Transverse colon (tissue), 4 donors: ENCODE measurements around the gene EP400. TPM values are rescaled to one million over a fixed set of nuclear protein-coding genes. Genes with fewer than 3 reads are reported as not detected.

Experiments used
- DNase-seq: peaks from one replicate; pipeline ENCODE4 v3.0.0-alpha.2; 2019
- H3K27ac ChIP-seq, 4 donors: fragments of 200-600 bp; sonication (generic); 2 replicates each; pipeline ENCODE4 v1.5.1; 2016 to 2018; ENCODE audit warnings: inconsistent platforms in 4 of 4
- H3K27me3 ChIP-seq: fragments of 200-600 bp; sonication (generic); 2 replicates; pipeline ENCODE4 v1.5.1; 2017; ENCODE audit warnings: inconsistent platforms
- H3K36me3 ChIP-seq, 4 donors: fragments of 200-600 bp; sonication (generic); 2 replicates each; pipeline ENCODE4 v1.5.1; 2017 to 2019; ENCODE audit warnings: inconsistent platforms in 4 of 4
- H3K4me1 ChIP-seq, 4 donors: fragments of 200-600 bp; sonication (generic); 2 replicates each; pipeline ENCODE4 v1.5.1; 2017 to 2020; ENCODE audit warnings: inconsistent platforms in 4 of 4
- H3K4me3 ChIP-seq, 4 donors: fragments of 200-600 bp; sonication (generic); 1 replicate in 1 of 4; 2 replicates in 3 of 4; pipeline versions ENCODE4 v1.5.1 to v1.6.1; 2017 to 2019; ENCODE audit warnings: inconsistent platforms in 4 of 4
- H3K9me3 ChIP-seq, 2 donors: fragments of 200-600 bp; sonication (generic); 2 replicates each; pipeline ENCODE4 v1.5.1; 2017 to 2019; ENCODE audit warnings: inconsistent platforms in 2 of 2
- EP300 ChIP-seq: sonication (generic); formaldehyde crosslinking; IDR thresholded peaks from one replicate; pipeline ENCODE4 v1.6.1; 2017; ENCODE audit warnings: antibody characterized with exemption, low read depth
- POLR2A ChIP-seq: fragments of 450-650 bp; IDR thresholded peaks from one replicate; pipeline ENCODE4 v1.6.1; 2016; ENCODE audit warnings: antibody characterized with exemption, mild to moderate bottlenecking, moderate library complexity
- POLR2AphosphoS5 ChIP-seq, 3 donors: sonication (generic); formaldehyde crosslinking; IDR thresholded peaks; one replicate each; pipeline ENCODE4 v1.6.1; 2016; ENCODE audit warnings: antibody characterized with exemption in 3 of 3
- WGBS, 2 donors: methylation state at CpG; one replicate each; pipeline ENCODE4 v1.1.5; 2018; ENCODE audit warnings: low coverage in 1 of 2; 5-methylcytosine and 5-hydroxymethylcytosine counted together
- in situ Hi-C, 4 donors: fragments of 200-750 bp; cut with MboI; loops; one replicate each; pipeline versions ENCODE4 v1.15.0 to v1.15.1; 2017; ENCODE audit warnings: low sequenced_read_pairs in 3 of 4, low pct_ligation_motif_present in 1 of 4, low pct_unique_long_range_greater_than_20kb in 1 of 4
- intact Hi-C: fragments of 100-400 bp; cut with DNase I; formaldehyde crosslinking; loops from one replicate; pipeline ENCODE4 v1.15.1; 2023; ENCODE audit warnings: low total_unique reads
- total RNA-seq, 4 donors: library from RNA; depleted of rRNA; stranded (reverse); fragments of >200 nt; gene quantifications; one replicate each; pipeline ENCODE4 v1.1.0, GENCODE V29; 2016
- TF ChIP-seq, protein P1 (sequence below), 5 experiments: fragments of 200-600 bp in 3 of 5; fragments of 450-650 bp in 2 of 5; sonication (generic) in 3 of 5; IDR thresholded peaks; 1 replicate in 2 of 5; 2 replicates in 3 of 5; pipeline ENCODE4 v1.5.1; 2016 to 2017; ENCODE audit warnings: antibody characterized with exemption in 5 of 5, inconsistent platforms in 3 of 5, mild to moderate bottlenecking in 2 of 5, moderate library complexity in 1 of 5

The EP400 gene
- total RNA-seq, 4 donors from 2014 or later = 25.4 to 67.3 (median 37.5) TPM

DNA sequence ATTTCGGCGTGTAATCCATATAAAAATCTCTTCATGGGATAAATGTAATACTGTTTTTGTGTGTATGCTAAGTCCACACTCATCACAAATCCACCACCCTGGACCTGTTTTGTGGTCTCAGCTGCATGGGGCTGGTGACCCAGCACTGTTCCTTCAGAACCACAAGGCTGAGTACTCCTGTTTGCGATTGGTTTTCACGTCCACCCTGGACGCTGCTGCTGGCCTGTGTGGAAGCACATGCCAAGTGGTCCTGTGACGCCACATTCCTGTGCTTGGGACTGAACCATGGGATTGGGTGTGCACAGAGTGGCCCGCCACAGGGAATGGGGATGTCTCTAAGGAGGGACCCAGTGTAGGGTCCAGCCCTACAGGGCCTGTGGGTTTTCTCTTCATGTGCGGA, 16.4 kb upstream of the EP400 start:
- in situ Hi-C loops (no loop called here), intact Hi-C loops (no loop called here)
- peaks cover 0 to 16% (median 9%) of the 10 kb centered on the region in 4 donors for H3K4me1 ChIP-seq
- H3K27me3 ChIP-seq = no peaks in the 10 kb centered on the region
- no peak overlapping the region for H3K4me3 ChIP-seq
- DNase-seq = no peak
- 89 to 95% methylated on average over 3 to 8 of the region's 8 CpGs for WGBS, 2 donors
- no peaks in the 10 kb centered on the region for H3K9me3 ChIP-seq
- H3K27ac ChIP-seq = no peak overlapping the region
- peaks cover 0 to 28% (median 7%) of the 10 kb centered on the region in 4 donors for H3K36me3 ChIP-seq
- TF ChIP-seq POLR2AphosphoS5 (IDR thresholded peaks at IDR 0.05) (no peak), POLR2A (no peak), EP300 (no peak)
- TF ChIP-seq, protein P1, sequence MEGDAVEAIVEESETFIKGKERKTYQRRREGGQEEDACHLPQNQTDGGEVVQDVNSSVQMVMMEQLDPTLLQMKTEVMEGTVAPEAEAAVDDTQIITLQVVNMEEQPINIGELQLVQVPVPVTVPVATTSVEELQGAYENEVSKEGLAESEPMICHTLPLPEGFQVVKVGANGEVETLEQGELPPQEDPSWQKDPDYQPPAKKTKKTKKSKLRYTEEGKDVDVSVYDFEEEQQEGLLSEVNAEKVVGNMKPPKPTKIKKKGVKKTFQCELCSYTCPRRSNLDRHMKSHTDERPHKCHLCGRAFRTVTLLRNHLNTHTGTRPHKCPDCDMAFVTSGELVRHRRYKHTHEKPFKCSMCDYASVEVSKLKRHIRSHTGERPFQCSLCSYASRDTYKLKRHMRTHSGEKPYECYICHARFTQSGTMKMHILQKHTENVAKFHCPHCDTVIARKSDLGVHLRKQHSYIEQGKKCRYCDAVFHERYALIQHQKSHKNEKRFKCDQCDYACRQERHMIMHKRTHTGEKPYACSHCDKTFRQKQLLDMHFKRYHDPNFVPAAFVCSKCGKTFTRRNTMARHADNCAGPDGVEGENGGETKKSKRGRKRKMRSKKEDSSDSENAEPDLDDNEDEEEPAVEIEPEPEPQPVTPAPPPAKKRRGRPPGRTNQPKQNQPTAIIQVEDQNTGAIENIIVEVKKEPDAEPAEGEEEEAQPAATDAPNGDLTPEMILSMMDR (IDR thresholded peaks at IDR 0.05) = no peak

DNA sequence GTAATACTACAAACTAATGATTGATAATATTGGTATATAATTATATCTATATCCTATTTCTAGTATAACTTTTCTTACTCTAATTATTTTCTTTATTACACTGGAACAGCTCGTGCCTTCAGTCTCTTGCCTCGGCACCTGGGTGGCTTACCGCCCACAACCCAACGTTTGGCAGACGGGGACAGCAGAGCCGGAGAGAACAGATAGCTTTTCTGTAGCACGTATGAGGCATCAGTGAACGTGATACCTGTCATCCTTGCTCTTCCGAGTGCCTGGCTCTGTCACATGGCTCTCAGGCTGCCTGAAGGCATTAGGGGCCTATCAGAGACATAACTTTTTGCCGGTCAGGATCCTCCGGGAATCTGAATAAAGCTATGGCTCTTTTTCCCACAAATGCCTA, 15.2 kb upstream of the EP400 start:
- Histone ChIP-seq H3K4me1 (peaks cover 0 to 27% (median 11%) of the 10 kb centered on the region in 4 donors), H3K9me3 (no peaks in the 10 kb centered on the region), H3K27ac (no peak overlapping the region), H3K36me3 (peaks cover 0 to 28% (median 7%) of the 10 kb centered on the region in 4 donors), H3K4me3 (no peak overlapping the region), H3K27me3 (no peaks in the 10 kb centered on the region)
- TF ChIP-seq POLR2AphosphoS5 (IDR thresholded peaks at IDR 0.05) (no peak), POLR2A (no peak), EP300 (no peak)
- TF ChIP-seq, protein P1 (IDR thresholded peaks at IDR 0.05) = no peak
- WGBS, 2 donors = 92% methylated on average over 2 to 11 of the region's 11 CpGs
- intact Hi-C loops (no loop called here), in situ Hi-C loops (no loop called here)
- no peak for DNase-seq

DNA sequence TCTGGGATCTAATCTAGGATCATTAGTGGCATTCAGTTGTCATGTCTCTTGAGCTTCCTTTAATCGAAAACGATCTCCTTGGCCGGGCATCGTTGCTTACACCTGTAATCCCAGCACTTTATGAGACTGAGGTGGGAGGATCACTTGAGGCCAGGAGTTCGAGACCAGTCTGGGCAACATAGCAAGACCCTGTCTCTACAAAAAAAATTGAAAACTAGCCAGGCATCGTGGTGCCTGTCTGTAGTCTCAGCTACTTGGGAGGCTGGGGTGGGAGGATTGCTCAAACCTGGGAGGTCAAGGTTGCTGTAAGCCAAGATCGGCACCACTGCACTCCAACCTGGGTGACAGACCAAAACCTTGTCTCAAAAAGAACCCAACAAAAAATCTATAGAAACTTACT, 11.7 kb upstream of the EP400 start:
- Histone ChIP-seq H3K27me3 (no peaks in the 10 kb centered on the region), H3K9me3 (no peaks in the 10 kb centered on the region), H3K4me1 (peaks cover 0 to 24% (median 9%) of the 10 kb centered on the region in 4 donors), H3K27ac (peak overlapping the region; percentile 50 to 81 (median 66)), H3K4me3 (no peak overlapping the region), H3K36me3 (peaks cover 0 to 17% (median 2%) of the 10 kb centered on the region in 4 donors)
- in situ Hi-C loops (no loop called here), intact Hi-C loops (no loop called here)
- no peak for DNase-seq
- TF ChIP-seq EP300 (no peak), POLR2AphosphoS5 (IDR thresholded peaks at IDR 0.05) (no peak), POLR2A (no peak)
- TF ChIP-seq, protein P1 (IDR thresholded peaks at IDR 0.05) = no peak
- WGBS, 2 donors = 86 to 89% methylated on average over 5 to 7 of the region's 7 CpGs

DNA sequence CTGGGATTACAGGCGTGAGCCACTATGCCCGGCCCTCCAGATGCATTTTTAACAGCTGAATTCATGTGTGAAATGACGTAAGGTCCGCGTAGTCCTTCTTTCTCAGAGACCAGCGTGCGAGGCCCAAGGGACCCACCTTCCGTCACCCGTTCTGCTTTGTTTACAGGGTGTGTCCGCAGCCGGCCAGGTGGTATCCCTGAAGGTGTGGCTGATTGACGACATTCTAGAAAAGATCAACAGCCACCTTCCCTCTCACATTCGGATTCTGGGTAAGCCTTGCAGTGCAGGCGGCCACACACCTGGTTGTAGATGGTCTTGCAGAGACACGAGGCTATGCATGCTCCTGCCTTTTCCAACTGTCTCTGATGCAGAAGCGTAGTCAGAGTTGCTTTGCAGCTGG, 10.7 kb upstream of the EP400 start:
- Histone ChIP-seq H3K36me3 (peaks cover 0 to 8% (median 0%) of the 10 kb centered on the region in 4 donors), H3K27ac (peak overlapping the region; percentile 50 to 81 (median 66))
- peak; percentile 80 for DNase-seq

More for the DNA sequence above, 10.7 kb upstream of the EP400 start:
- in situ Hi-C loops = no loop called here
- H3K27me3 ChIP-seq = no peaks in the 10 kb centered on the region
- WGBS, 2 donors = 40 to 77% methylated on average over 1 to 16 of the region's 16 CpGs
- intact Hi-C loops = no loop called here
- H3K9me3 ChIP-seq = no peaks in the 10 kb centered on the region
- no peak overlapping the region for H3K4me3 ChIP-seq
- H3K4me1 ChIP-seq = peaks cover 0 to 24% (median 9%) of the 10 kb centered on the region in 4 donors
- TF ChIP-seq, protein P1 (IDR thresholded peaks at IDR 0.05) = no peak
- TF ChIP-seq EP300 = peak; percentile 50
- peak; percentile 63 for TF ChIP-seq POLR2A
- peak; percentile 78 to 82 (median 79) for TF ChIP-seq POLR2AphosphoS5 (IDR thresholded peaks at IDR 0.05)
